DND-41 (cell line): ENCODE measurements around the gene PDE8A.

Experiments
- ATAC-seq: fragments of 200-7000 bp; cut with Tn5 transposase; 3 replicates; pipeline ENCODE4 v1.9.1; 2021; ENCODE audit warnings: low read depth; ENCODE audit not compliant: insufficient read depth
- DNase-seq: peaks from one replicate; pipeline ENCODE4 v3.0.0-alpha.2; 2020
- H2AFZ ChIP-seq: 2 replicates; pipeline ENCODE4 v1.6.0; 2012; ENCODE audit warnings: low read depth, low read length
- H3K27ac ChIP-seq: 2 replicates; pipeline ENCODE4 v1.5.1; 2012; ENCODE audit warnings: low read length, inconsistent platforms
- H3K27me3 ChIP-seq: fragments of 200-600 bp; sonication (generic); 2 replicates; pipeline ENCODE4 v1.6.0; 2012; ENCODE audit warnings: low read length, mild to moderate bottlenecking, inconsistent platforms; ENCODE audit not compliant: insufficient read depth, poor library complexity
- H3K36me3 ChIP-seq: 2 replicates; pipeline ENCODE4 v1.5.1; 2012; ENCODE audit warnings: low read length, inconsistent platforms; ENCODE audit not compliant: insufficient read depth
- H3K4me1 ChIP-seq: 2 replicates; pipeline ENCODE4 v1.5.1; 2012; ENCODE audit warnings: mild to moderate bottlenecking, low read length; ENCODE audit not compliant: insufficient read depth
- H3K4me2 ChIP-seq: 2 replicates; pipeline ENCODE4 v1.6.0; 2012; ENCODE audit warnings: mild to moderate bottlenecking, moderate library complexity, low read length, inconsistent platforms; ENCODE audit not compliant: insufficient read depth
- H3K4me3 ChIP-seq, 2 experiments: fragments of 200-600 bp in 1 of 2; shearing (Covaris generic) in 1 of 2; 2 replicates each; pipeline ENCODE4 v1.5.1; 2012 to 2016; ENCODE audit warnings: inconsistent platforms in 2 of 2, low read length in 2 of 2, mild to moderate bottlenecking in 2 of 2, low read depth in 1 of 2, moderate library complexity in 1 of 2
- H3K79me2 ChIP-seq: 2 replicates; pipeline ENCODE4 v1.6.0; 2012; ENCODE audit warnings: low read length, inconsistent platforms; ENCODE audit not compliant: insufficient read depth
- H3K9ac ChIP-seq: 2 replicates; pipeline ENCODE4 v1.6.0; 2012; ENCODE audit warnings: low read depth, mild to moderate bottlenecking, inconsistent platforms, low read length, moderate library complexity
- H3K9me3 ChIP-seq: 2 replicates; pipeline ENCODE4 v1.5.1; 2012; ENCODE audit warnings: low read length, moderate library complexity, mild to moderate bottlenecking, inconsistent platforms; ENCODE audit not compliant: insufficient read depth, severe bottlenecking
- H4K20me1 ChIP-seq: 2 replicates; pipeline ENCODE4 v1.6.0; 2012; ENCODE audit warnings: low read length; ENCODE audit not compliant: insufficient read depth
- CTCF ChIP-seq: IDR thresholded peaks from 2 replicates; pipeline ENCODE4 v1.5.1; 2012; ENCODE audit warnings: borderline replicate concordance, low read length, moderate library complexity, mild to moderate bottlenecking; ENCODE audit not compliant: poor library complexity, severe bottlenecking; ENCODE audit errors: extremely low read depth
- EZH2 ChIP-seq: IDR thresholded peaks from 3 replicates; pipeline ENCODE4 v1.6.1; 2012; ENCODE audit warnings: borderline replicate concordance, low read depth, mild to moderate bottlenecking, moderate library complexity, low read length, inconsistent platforms; ENCODE audit not compliant: severe bottlenecking

The PDE8A gene

GRCh38 chr15:84955089-84955848 is 26.4 kb upstream of the PDE8A start:
- DNase-seq (no peak), ATAC-seq (no peak)
- no peak overlapping the region for H3K27ac ChIP-seq
- no peaks in the 10 kb centered on the region for H3K27me3 ChIP-seq
- H3K36me3 ChIP-seq: no peaks in the 10 kb centered on the region
- no peak overlapping the region for H2AFZ ChIP-seq
- H3K4me1 ChIP-seq: no peaks in the 10 kb centered on the region
- TF ChIP-seq CTCF: peak; percentile 28
- no peak for TF ChIP-seq EZH2
- no peaks in the 10 kb centered on the region for H3K9me3 ChIP-seq
- H3K4me3 ChIP-seq: no peak overlapping the region
- no peak overlapping the region for H3K9ac ChIP-seq
- no peak overlapping the region for H3K4me2 ChIP-seq
- no peaks in the 10 kb centered on the region for H3K79me2 ChIP-seq
- H4K20me1 ChIP-seq: no peaks in the 10 kb centered on the region

GRCh38 chr15:84956199-84956598 is 25.5 kb upstream of the PDE8A start:
- Histone ChIP-seq H3K4me2 (no peak overlapping the region), H3K4me3 (no peak overlapping the region), H3K27ac (no peak overlapping the region), H3K4me1 (no peaks in the 10 kb centered on the region), H3K27me3 (no peaks in the 10 kb centered on the region), H4K20me1 (no peaks in the 10 kb centered on the region), H3K9me3 (no peaks in the 10 kb centered on the region), H3K9ac (no peak overlapping the region), H2AFZ (no peak overlapping the region), H3K36me3 (no peaks in the 10 kb centered on the region), H3K79me2 (no peaks in the 10 kb centered on the region)
- DNase-seq (no peak), ATAC-seq (no peak)
- TF ChIP-seq EZH2 (no peak), CTCF (no peak)

GRCh38 chr15:84960391-84961113 is 21.1 kb upstream of the PDE8A start:
- no peak overlapping the region for H3K9ac ChIP-seq
- no peak for TF ChIP-seq CTCF
- TF ChIP-seq EZH2: no peak
- no peak overlapping the region for H3K27ac ChIP-seq
- no peaks in the 10 kb centered on the region for H3K4me1 ChIP-seq
- no peak overlapping the region for H2AFZ ChIP-seq
- no peaks in the 10 kb centered on the region for H3K9me3 ChIP-seq
- no peaks in the 10 kb centered on the region for H4K20me1 ChIP-seq
- H3K4me2 ChIP-seq: no peak overlapping the region
- H3K4me3 ChIP-seq: no peak overlapping the region
- no peaks in the 10 kb centered on the region for H3K79me2 ChIP-seq
- DNase-seq (no peak), ATAC-seq (no peak)
- no peaks in the 10 kb centered on the region for H3K36me3 ChIP-seq
- no peaks in the 10 kb centered on the region for H3K27me3 ChIP-seq
